ENCODE measurements around the gene PTPRN2. TPM values are rescaled to one million over a fixed set of nuclear protein-coding genes. Genes with fewer than 3 reads are reported as not detected.
A peak's percentile ranks its signal among the peaks of the same experiment; 100 is the strongest.

The PTPRN2 gene
- total and polyA plus RNA-seq, 3 experiments from 2014 or later: 0.33 to 1.2 (median 0.42) TPM

DNA sequence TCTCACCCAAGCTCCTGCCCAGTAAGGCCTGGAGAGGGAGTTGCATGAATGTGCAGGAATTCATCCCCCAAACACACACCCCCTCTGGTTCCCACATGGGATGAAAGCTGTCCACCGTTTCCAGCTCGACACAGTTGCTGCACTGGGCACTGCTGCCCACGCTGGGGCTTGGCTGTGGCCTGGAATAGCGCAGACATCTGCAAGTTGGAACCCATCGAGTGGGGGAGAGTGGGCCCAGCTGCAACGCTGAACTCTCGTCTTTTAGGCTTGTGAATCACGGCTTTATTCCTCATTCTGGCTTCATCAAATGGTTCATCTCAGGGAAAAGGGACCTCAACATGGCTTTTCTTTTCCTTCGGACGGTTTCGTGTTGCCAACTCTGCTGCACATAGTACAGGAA, 986.1 kb downstream of the PTPRN2 start:
- no peak overlapping the region for H3K27ac ChIP-seq (ENCODE audit: low read depth, low read length)
- Mint-ChIP-seq H3K4me3 (no peak overlapping the region), H3K27ac (peak overlapping the region in 1 of 8 donors; percentile 43), H3K27me3 (peaks cover 3 to 18% of the 10 kb centered on the region in 2 donors), H3K36me3 (no peaks in the 10 kb centered on the region), H3K4me1 (no peaks in the 10 kb centered on the region), H3K9me3 (no peaks in the 10 kb centered on the region)
- no peak overlapping the region for H3K4me3 ChIP-seq (ENCODE audit: low read length)
- ChIA-PET CTCF (no interaction called here), POLR2A (no interaction called here)
- no peaks in the 10 kb centered on the region for H3K27me3 ChIP-seq (ENCODE audit: insufficient read depth, low read length, poor library complexity, severe bottlenecking)
- no peaks in the 10 kb centered on the region for H3K36me3 ChIP-seq (ENCODE audit: insufficient read depth, low read length)
- H3K9me3 ChIP-seq (ENCODE audit: low read length): no peaks in the 10 kb centered on the region
- H3K4me1 ChIP-seq (ENCODE audit: insufficient read depth, low read length): no peaks in the 10 kb centered on the region
- DNase-seq: no peak

GRCh38 chr7:157599491-157599890, 988.1 kb downstream of the PTPRN2 start:
- H3K36me3 Mint-ChIP-seq: no peaks in the 10 kb centered on the region
- H3K27me3 Mint-ChIP-seq: peaks cover 3 to 16% of the 10 kb centered on the region in 2 donors
- H3K9me3 Mint-ChIP-seq: no peaks in the 10 kb centered on the region
- CTCF ChIA-PET: no interaction called here
- Histone ChIP-seq H3K9me3 (ENCODE audit: low read length) (no peaks in the 10 kb centered on the region), H3K36me3 (ENCODE audit: insufficient read depth, low read length) (no peaks in the 10 kb centered on the region), H3K27ac (ENCODE audit: low read depth, low read length) (no peak overlapping the region), H3K4me3 (ENCODE audit: low read length) (no peak overlapping the region), H3K27me3 (ENCODE audit: insufficient read depth, low read length, poor library complexity, severe bottlenecking) (no peaks in the 10 kb centered on the region), H3K4me1 (ENCODE audit: insufficient read depth, low read length) (no peaks in the 10 kb centered on the region)
- no peaks in the 10 kb centered on the region for H3K4me1 Mint-ChIP-seq
- POLR2A ChIA-PET: interaction anchor here (0.8 kb wide), 1 partner anchor 14 kb away, joined by 3 read pairs; no protein-coding TSS in a partner anchor
- no peak overlapping the region for H3K4me3 Mint-ChIP-seq
- peak in 1 of 5 donors; percentile 8 for DNase-seq
- no peak overlapping the region for H3K27ac Mint-ChIP-seq

- Histone ChIP-seq H3K27me3 (ENCODE audit: insufficient read depth, low read length, poor library complexity, severe bottlenecking) (no peaks in the 10 kb centered on the region), H3K4me3 (ENCODE audit: low read length) (no peak overlapping the region), H3K4me1 (ENCODE audit: insufficient read depth, low read length) (no peaks in the 10 kb centered on the region), H3K9me3 (ENCODE audit: low read length) (no peaks in the 10 kb centered on the region), H3K36me3 (ENCODE audit: insufficient read depth, low read length) (no peaks in the 10 kb centered on the region), H3K27ac (ENCODE audit: low read depth, low read length) (no peak overlapping the region)
- no peak overlapping the region for H3K4me3 Mint-ChIP-seq
- no peak overlapping the region for H3K27ac Mint-ChIP-seq
- no peaks in the 10 kb centered on the region for H3K36me3 Mint-ChIP-seq
- peak in 1 of 5 donors; percentile 6 for DNase-seq
- ChIA-PET POLR2A (no interaction called here), CTCF (no interaction called here)
- no peaks in the 10 kb centered on the region for H3K4me1 Mint-ChIP-seq
- H3K9me3 Mint-ChIP-seq: no peaks in the 10 kb centered on the region
- H3K27me3 Mint-ChIP-seq: peaks cover 3 to 8% of the 10 kb centered on the region in 2 donors
These were observed 990.1 kb downstream of the PTPRN2 start for GRCh38 chr7:157597562-157597961.

DNA sequence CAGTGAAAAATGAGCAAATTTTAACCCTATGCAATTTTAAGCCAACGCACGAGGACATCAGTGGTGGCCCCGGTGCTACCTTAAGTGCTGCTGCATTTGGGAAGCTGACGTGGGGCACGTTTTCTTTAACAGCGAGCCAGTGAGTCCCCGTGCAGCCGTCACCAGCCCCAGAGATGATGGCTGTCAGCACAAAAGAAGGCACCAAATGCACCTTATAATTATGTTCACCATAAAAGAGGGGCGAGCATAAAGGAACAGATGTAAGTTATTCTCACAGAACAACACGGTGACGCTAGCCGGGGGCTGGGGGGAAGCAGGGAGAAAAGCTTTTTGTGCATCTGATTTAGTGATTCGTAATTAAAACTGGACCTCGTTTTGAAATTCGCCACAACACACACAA, 990.7 kb downstream of the PTPRN2 start:
- peaks cover 0 to 5% (median 0%) of the 10 kb centered on the region in 5 donors for H3K9me3 Mint-ChIP-seq
- peaks cover 9% of the 10 kb centered on the region in 2 donors for H3K27me3 Mint-ChIP-seq
- no peak overlapping the region for H3K4me3 Mint-ChIP-seq
- Histone ChIP-seq H3K9me3 (ENCODE audit: low read length) (no peaks in the 10 kb centered on the region), H3K27ac (ENCODE audit: low read depth, low read length) (no peak overlapping the region), H3K4me1 (ENCODE audit: insufficient read depth, low read length) (no peaks in the 10 kb centered on the region), H3K36me3 (ENCODE audit: insufficient read depth, low read length) (no peaks in the 10 kb centered on the region), H3K4me3 (ENCODE audit: low read length) (no peak overlapping the region), H3K27me3 (ENCODE audit: insufficient read depth, low read length, poor library complexity, severe bottlenecking) (no peaks in the 10 kb centered on the region)
- DNase-seq: peak in 1 of 5 donors; percentile 40
- POLR2A ChIA-PET: no interaction called here
- no peak overlapping the region for H3K27ac Mint-ChIP-seq
- no peaks in the 10 kb centered on the region for H3K36me3 Mint-ChIP-seq
- H3K4me1 Mint-ChIP-seq: peaks cover 0 to 4% (median 0%) of the 10 kb centered on the region in 3 donors
- CTCF ChIA-PET: no interaction called here

DNA sequence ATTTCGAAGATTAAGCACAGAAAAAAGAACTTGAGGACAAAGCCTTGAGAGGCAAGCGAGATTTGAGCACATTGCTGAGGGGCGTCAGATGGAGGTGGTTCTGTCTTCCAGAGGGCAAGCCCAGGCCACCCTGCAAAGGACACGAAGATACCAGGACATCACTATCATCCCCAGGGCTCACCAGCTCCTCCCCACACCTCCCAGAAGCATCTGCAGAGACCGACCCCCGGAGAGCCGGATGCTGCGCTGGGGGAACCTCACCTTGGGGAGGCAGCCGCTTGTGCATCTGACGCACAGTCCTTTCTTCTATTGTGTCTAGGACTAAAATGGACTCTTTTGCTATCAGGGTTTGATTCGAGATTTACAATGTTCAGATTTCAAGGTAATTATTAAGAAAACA, 991.2 kb downstream of the PTPRN2 start:
- Histone ChIP-seq H3K27me3 (ENCODE audit: insufficient read depth, low read length, poor library complexity, severe bottlenecking) (no peaks in the 10 kb centered on the region), H3K4me3 (ENCODE audit: low read length) (no peak overlapping the region), H3K9me3 (ENCODE audit: low read length) (no peaks in the 10 kb centered on the region), H3K27ac (ENCODE audit: low read depth, low read length) (no peak overlapping the region), H3K36me3 (ENCODE audit: insufficient read depth, low read length) (no peaks in the 10 kb centered on the region), H3K4me1 (ENCODE audit: insufficient read depth, low read length) (no peaks in the 10 kb centered on the region)
- Mint-ChIP-seq H3K4me1 (peaks cover 0 to 4% (median 0%) of the 10 kb centered on the region in 3 donors), H3K9me3 (peaks cover 0 to 5% (median 0%) of the 10 kb centered on the region in 5 donors), H3K4me3 (no peak overlapping the region), H3K36me3 (no peaks in the 10 kb centered on the region), H3K27ac (peak overlapping the region in 1 of 8 donors; percentile 43), H3K27me3 (peaks cover 9 to 11% of the 10 kb centered on the region in 2 donors)
- no peak for DNase-seq
- CTCF ChIA-PET: no interaction called here
- POLR2A ChIA-PET: no interaction called here

GRCh38 chr7:157596026-157596425, 991.6 kb downstream of the PTPRN2 start:
- no peaks in the 10 kb centered on the region for H3K4me1 ChIP-seq (ENCODE audit: insufficient read depth, low read length)
- Mint-ChIP-seq H3K4me1 (peaks cover 0 to 4% (median 0%) of the 10 kb centered on the region in 3 donors), H3K9me3 (peaks cover 0 to 5% (median under 1%) of the 10 kb centered on the region in 5 donors), H3K4me3 (no peak overlapping the region), H3K27ac (peak overlapping the region in 1 of 8 donors; percentile 43), H3K27me3 (peaks cover 9 to 13% of the 10 kb centered on the region in 2 donors), H3K36me3 (no peaks in the 10 kb centered on the region)
- ChIA-PET CTCF (no interaction called here), POLR2A (no interaction called here)
- H3K27me3 ChIP-seq (ENCODE audit: insufficient read depth, low read length, poor library complexity, severe bottlenecking): no peaks in the 10 kb centered on the region
- H3K9me3 ChIP-seq (ENCODE audit: low read length): no peaks in the 10 kb centered on the region
- no peak overlapping the region for H3K4me3 ChIP-seq (ENCODE audit: low read length)
- DNase-seq: no peak
- H3K27ac ChIP-seq (ENCODE audit: low read depth, low read length): no peak overlapping the region
- no peaks in the 10 kb centered on the region for H3K36me3 ChIP-seq (ENCODE audit: insufficient read depth, low read length)

GRCh38 chr7:157595086-157595855, 992.4 kb downstream of the PTPRN2 start:
- H3K27ac Mint-ChIP-seq: no peak overlapping the region

DNA sequence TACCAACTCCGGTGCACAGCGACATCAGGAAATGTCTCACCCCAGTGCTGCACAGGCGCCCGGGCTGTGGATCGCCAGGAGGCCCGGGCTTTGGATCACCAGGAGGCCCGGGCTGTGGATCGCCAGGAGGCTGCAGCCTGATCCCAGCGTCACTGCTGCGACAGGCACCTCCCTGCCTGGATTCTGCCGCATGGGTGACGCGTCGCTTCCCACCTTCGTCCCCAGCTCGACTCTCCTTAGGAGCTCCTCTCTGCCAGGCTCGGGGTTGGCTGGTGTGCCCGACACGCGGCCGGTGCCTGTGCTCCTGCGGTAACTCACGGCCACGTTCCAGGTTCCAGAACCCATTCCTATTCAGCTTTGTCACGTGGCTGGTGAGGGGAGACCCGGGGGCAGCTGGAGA, 993.3 kb downstream of the PTPRN2 start:
- no peak for DNase-seq
- H3K36me3 ChIP-seq (ENCODE audit: insufficient read depth, low read length): no peaks in the 10 kb centered on the region

More at GRCh38 chr7:157595086-157595855, 992.4 kb downstream of the PTPRN2 start:
- no peaks in the 10 kb centered on the region for H3K9me3 ChIP-seq (ENCODE audit: low read length)
- Mint-ChIP-seq H3K4me1 (peaks cover 0 to 4% (median 0%) of the 10 kb centered on the region in 3 donors), H3K9me3 (peaks cover 0 to 5% (median 2%) of the 10 kb centered on the region in 5 donors), H3K27me3 (peaks cover 11 to 17% of the 10 kb centered on the region in 2 donors), H3K36me3 (no peaks in the 10 kb centered on the region), H3K4me3 (no peak overlapping the region)
- H3K27me3 ChIP-seq (ENCODE audit: insufficient read depth, low read length, poor library complexity, severe bottlenecking): no peaks in the 10 kb centered on the region
- POLR2A ChIA-PET: no interaction called here
- no peak overlapping the region for H3K27ac ChIP-seq (ENCODE audit: low read depth, low read length)
- H3K36me3 ChIP-seq (ENCODE audit: insufficient read depth, low read length): no peaks in the 10 kb centered on the region
- DNase-seq: no peak
- no peaks in the 10 kb centered on the region for H3K4me1 ChIP-seq (ENCODE audit: insufficient read depth, low read length)
- H3K4me3 ChIP-seq (ENCODE audit: low read length): no peak overlapping the region
- CTCF ChIA-PET: no interaction called here

More for the DNA sequence above, 993.3 kb downstream of the PTPRN2 start:
- peaks cover 0 to 4% (median 0%) of the 10 kb centered on the region in 3 donors for H3K4me1 Mint-ChIP-seq
- peaks cover 0 to 5% (median 2%) of the 10 kb centered on the region in 5 donors for H3K9me3 Mint-ChIP-seq
- H3K27me3 ChIP-seq (ENCODE audit: insufficient read depth, low read length, poor library complexity, severe bottlenecking): no peaks in the 10 kb centered on the region
- H3K4me3 Mint-ChIP-seq: no peak overlapping the region
- no peaks in the 10 kb centered on the region for H3K9me3 ChIP-seq (ENCODE audit: low read length)
- ChIA-PET CTCF (no interaction called here), POLR2A (no interaction called here)
- no peak overlapping the region for H3K27ac ChIP-seq (ENCODE audit: low read depth, low read length)
- no peaks in the 10 kb centered on the region for H3K36me3 Mint-ChIP-seq
- H3K27ac Mint-ChIP-seq: peak overlapping the region in 1 of 8 donors; percentile 57
- H3K4me1 ChIP-seq (ENCODE audit: insufficient read depth, low read length): no peaks in the 10 kb centered on the region
- H3K27me3 Mint-ChIP-seq: peaks cover 13 to 20% of the 10 kb centered on the region in 2 donors
- no peak overlapping the region for H3K4me3 ChIP-seq (ENCODE audit: low read length)

Measured in CD8-positive, alpha-beta memory T cell (primary cell).